ENCODE results near the gene MOB1A.

The MOB1A gene

DNA sequence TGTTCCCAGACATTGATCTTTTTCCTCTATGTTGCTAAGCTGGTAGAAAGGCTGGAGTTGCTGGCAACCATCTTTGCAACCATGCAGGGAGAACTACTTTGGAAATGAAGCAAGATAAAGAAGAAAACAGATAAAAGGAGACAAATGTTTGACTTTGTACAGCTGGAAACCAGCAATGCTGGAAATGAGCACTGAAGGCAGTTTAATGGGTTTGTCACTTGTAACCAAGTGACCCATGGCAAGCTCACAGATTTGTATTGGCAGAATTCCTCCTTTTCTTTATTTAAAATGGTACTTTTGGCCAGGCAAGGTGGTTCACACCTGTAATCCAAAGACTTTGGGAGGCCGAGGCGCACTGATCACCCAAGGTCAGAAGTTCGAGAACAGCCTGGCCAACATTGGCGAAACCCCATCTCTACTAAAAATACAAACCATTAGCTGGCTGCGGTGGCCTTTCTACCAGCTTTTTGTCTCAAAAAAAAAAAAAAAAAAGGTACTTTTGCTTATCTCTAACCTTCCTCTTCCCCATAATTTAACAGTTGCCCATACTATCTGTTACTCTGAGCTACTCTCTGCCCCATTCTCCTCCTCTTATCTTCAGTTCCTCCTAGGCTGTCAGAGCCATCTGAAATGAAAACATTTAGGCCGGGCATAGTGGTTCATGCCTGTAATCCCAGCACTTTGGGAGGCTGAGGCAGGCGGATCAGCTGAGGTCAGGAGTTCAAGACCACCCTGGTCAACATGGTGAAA is 28.9 kb downstream of the MOB1A start:
- no peak for DNase-seq
- no peaks in the 10 kb centered on the region for H3K27me3 ChIP-seq (ENCODE audit: control insufficient read depth in 1 of 2, insufficient read depth in 1 of 2, low read length in 2 of 2)
- no peak overlapping the region for H2BK15ac ChIP-seq (ENCODE audit: low read depth, poor library complexity, severe bottlenecking)
- H2BK12ac ChIP-seq (ENCODE audit: low read length in 2 of 2): no peak overlapping the region
- no peak overlapping the region for H4K91ac ChIP-seq (ENCODE audit: low read length)
- peaks cover 16% of the 10 kb centered on the region for H3K4me1 ChIP-seq (ENCODE audit: control insufficient read depth, insufficient read depth, low read depth, low read length)
- no peak overlapping the region for H3K4me3 ChIP-seq (ENCODE audit: insufficient read depth in 1 of 2, low read depth in 1 of 2, low read length in 2 of 2)
- no peak overlapping the region for H3K23ac ChIP-seq (ENCODE audit: low read length in 2 of 2)
- H3K9me3 ChIP-seq (ENCODE audit: control insufficient read depth, low read length): no peaks in the 10 kb centered on the region
- H2BK5ac ChIP-seq (ENCODE audit: low read depth, low read length, poor library complexity, severe bottlenecking): no peak overlapping the region
- no peak overlapping the region for H3K4me2 ChIP-seq (ENCODE audit: low read length, poor library complexity, severe bottlenecking)
- H3K18ac ChIP-seq (ENCODE audit: low read depth in 1 of 2, low read length in 2 of 2): no peak overlapping the region
- H4K8ac ChIP-seq (ENCODE audit: low read length): no peak overlapping the region
- H3K36me3 ChIP-seq (ENCODE audit: control insufficient read depth in 1 of 2, insufficient read depth in 2 of 2, low read depth in 1 of 2, low read length in 2 of 2): peaks cover 0 to 44% of the 10 kb centered on the region in 2 experiments
- 96% methylated on average over 7 of the region's 7 CpGs for WGBS
- no peak overlapping the region for H2AK5ac ChIP-seq (ENCODE audit: low read length, severe bottlenecking)
- no peak overlapping the region for H2BK120ac ChIP-seq (ENCODE audit: low read depth, low read length)
- peaks cover 35% of the 10 kb centered on the region for H3K79me1 ChIP-seq (replicated peaks; ENCODE audit: low read length, poor library complexity, severe bottlenecking)
- H3K27ac ChIP-seq (ENCODE audit: low read length, poor library complexity, severe bottlenecking): no peak overlapping the region
- no peak overlapping the region for H3K9ac ChIP-seq (ENCODE audit: low read length)
- H3K14ac ChIP-seq (ENCODE audit: low read length in 2 of 2): no peak overlapping the region
- no peak overlapping the region for H3K4ac ChIP-seq (ENCODE audit: low read depth in 1 of 2, low read length in 2 of 2)
- no peak overlapping the region for H2AFZ ChIP-seq (ENCODE audit: low read depth, low read length)

DNA sequence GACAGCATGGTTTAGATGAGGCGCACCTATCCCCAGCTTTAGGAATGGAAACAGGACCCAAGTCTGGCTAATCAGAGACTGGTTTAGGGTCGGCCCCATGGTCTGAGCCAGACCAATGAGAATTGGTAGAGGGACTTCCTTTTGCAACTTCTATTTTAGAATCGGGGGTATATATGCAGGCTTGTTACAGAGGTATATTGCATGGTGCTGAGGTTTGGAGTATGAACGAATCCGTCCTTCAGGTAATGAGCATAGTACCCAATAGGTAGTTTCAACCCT is 29.5 kb downstream of the MOB1A start:
- 98% methylated on average over 3 of the region's 5 CpGs for WGBS

DNA sequence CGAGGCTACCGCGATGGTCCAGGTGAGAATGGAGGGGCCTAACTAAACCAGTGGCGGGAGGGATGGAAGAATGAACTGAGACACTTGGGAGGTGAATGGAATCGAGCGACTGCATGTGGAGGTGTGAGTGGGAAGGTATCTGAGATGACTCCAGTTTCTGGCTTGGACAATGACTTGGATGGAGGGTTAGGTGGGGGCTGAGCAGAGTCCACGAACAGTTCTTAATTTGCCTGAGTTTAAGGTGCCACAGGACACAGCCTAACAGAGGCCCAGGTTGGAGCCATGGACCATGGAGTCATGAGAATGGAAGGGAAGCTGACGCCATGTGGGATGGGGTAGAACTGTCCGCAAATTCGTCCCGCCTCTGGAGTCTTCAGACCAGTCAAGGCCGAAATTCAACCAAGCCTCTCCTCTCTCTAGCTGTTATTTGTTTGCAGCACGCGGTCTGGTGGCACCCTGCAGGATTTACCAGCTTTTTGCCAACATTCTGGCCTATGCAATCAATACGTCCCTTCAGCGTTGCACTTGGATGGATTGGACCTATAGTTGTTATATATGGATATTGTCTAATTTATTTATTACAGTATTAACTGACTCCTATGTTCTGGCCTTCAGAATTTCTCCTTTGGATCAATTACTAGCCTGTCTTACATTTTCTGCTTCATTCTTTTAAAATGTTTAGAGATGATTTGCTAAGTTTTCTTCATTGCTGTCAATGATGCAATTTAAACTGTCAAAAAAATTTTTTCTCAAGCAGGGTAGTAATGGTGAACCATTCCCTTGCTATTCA is 30.0 kb downstream of the MOB1A start:
- Histone ChIP-seq H2AFZ (ENCODE audit: low read depth, low read length) (peak overlapping the region; percentile 89), H3K4ac (ENCODE audit: low read depth in 1 of 2, low read length in 2 of 2) (peak overlapping the region; percentile 32 to 57), H2BK12ac (ENCODE audit: low read length in 2 of 2) (no peak overlapping the region), H2AK5ac (ENCODE audit: low read length, severe bottlenecking) (peak overlapping the region; percentile 68), H3K4me3 (ENCODE audit: insufficient read depth in 1 of 2, low read depth in 1 of 2, low read length in 2 of 2) (peak overlapping the region; percentile 93 to 97), H3K36me3 (ENCODE audit: control insufficient read depth in 1 of 2, insufficient read depth in 2 of 2, low read depth in 1 of 2, low read length in 2 of 2) (peaks cover 5 to 40% of the 10 kb centered on the region in 2 experiments), H3K4me2 (ENCODE audit: low read length, poor library complexity, severe bottlenecking) (peak overlapping the region; percentile 87), H3K27ac (ENCODE audit: low read length, poor library complexity, severe bottlenecking) (peak overlapping the region; percentile 82), H3K14ac (ENCODE audit: low read length in 2 of 2) (peak overlapping the region in 1 of 2 experiments; percentile 42), H2BK15ac (ENCODE audit: low read depth, poor library complexity, severe bottlenecking) (no peak overlapping the region), H2BK5ac (ENCODE audit: low read depth, low read length, poor library complexity, severe bottlenecking) (no peak overlapping the region), H3K9ac (ENCODE audit: low read length) (peak overlapping the region; percentile 84), H3K4me1 (ENCODE audit: control insufficient read depth, insufficient read depth, low read depth, low read length) (peaks cover 16% of the 10 kb centered on the region), H4K91ac (ENCODE audit: low read length) (peak overlapping the region; percentile 39), H3K23ac (ENCODE audit: low read length in 2 of 2) (no peak overlapping the region), H3K79me1 (replicated peaks; ENCODE audit: low read length, poor library complexity, severe bottlenecking) (peaks cover 35% of the 10 kb centered on the region), H3K9me3 (ENCODE audit: control insufficient read depth, low read length) (no peaks in the 10 kb centered on the region), H3K18ac (ENCODE audit: low read depth in 1 of 2, low read length in 2 of 2) (peak overlapping the region; percentile 93 to 95), H2BK120ac (ENCODE audit: low read depth, low read length) (no peak overlapping the region), H4K8ac (ENCODE audit: low read length) (peak overlapping the region; percentile 98), H3K27me3 (ENCODE audit: control insufficient read depth in 1 of 2, insufficient read depth in 1 of 2, low read length in 2 of 2) (no peaks in the 10 kb centered on the region)
- 58% methylated on average over 14 of the region's 16 CpGs for WGBS
- no peak for DNase-seq

More for the DNA sequence above, 29.5 kb downstream of the MOB1A start:
- H3K14ac ChIP-seq (ENCODE audit: low read length in 2 of 2): no peak overlapping the region
- no peak overlapping the region for H2BK5ac ChIP-seq (ENCODE audit: low read depth, low read length, poor library complexity, severe bottlenecking)
- no peak overlapping the region for H3K9ac ChIP-seq (ENCODE audit: low read length)
- H3K4me2 ChIP-seq (ENCODE audit: low read length, poor library complexity, severe bottlenecking): no peak overlapping the region
- no peak overlapping the region for H2BK12ac ChIP-seq (ENCODE audit: low read length in 2 of 2)
- H2BK120ac ChIP-seq (ENCODE audit: low read depth, low read length): no peak overlapping the region
- no peak overlapping the region for H2AK5ac ChIP-seq (ENCODE audit: low read length, severe bottlenecking)
- no peak overlapping the region for H3K4ac ChIP-seq (ENCODE audit: low read depth in 1 of 2, low read length in 2 of 2)
- no peak for DNase-seq
- no peaks in the 10 kb centered on the region for H3K27me3 ChIP-seq (ENCODE audit: control insufficient read depth in 1 of 2, insufficient read depth in 1 of 2, low read length in 2 of 2)
- peaks cover 5 to 44% of the 10 kb centered on the region in 2 experiments for H3K36me3 ChIP-seq (ENCODE audit: control insufficient read depth in 1 of 2, insufficient read depth in 2 of 2, low read depth in 1 of 2, low read length in 2 of 2)
- H4K8ac ChIP-seq (ENCODE audit: low read length): no peak overlapping the region
- no peak overlapping the region for H3K18ac ChIP-seq (ENCODE audit: low read depth in 1 of 2, low read length in 2 of 2)
- H3K9me3 ChIP-seq (ENCODE audit: control insufficient read depth, low read length): no peaks in the 10 kb centered on the region
- H2AFZ ChIP-seq (ENCODE audit: low read depth, low read length): no peak overlapping the region
- H3K27ac ChIP-seq (ENCODE audit: low read length, poor library complexity, severe bottlenecking): no peak overlapping the region
- no peak overlapping the region for H2BK15ac ChIP-seq (ENCODE audit: low read depth, poor library complexity, severe bottlenecking)
- peaks cover 16% of the 10 kb centered on the region for H3K4me1 ChIP-seq (ENCODE audit: control insufficient read depth, insufficient read depth, low read depth, low read length)
- peaks cover 35% of the 10 kb centered on the region for H3K79me1 ChIP-seq (replicated peaks; ENCODE audit: low read length, poor library complexity, severe bottlenecking)
- H4K91ac ChIP-seq (ENCODE audit: low read length): no peak overlapping the region
- H3K4me3 ChIP-seq (ENCODE audit: insufficient read depth in 1 of 2, low read depth in 1 of 2, low read length in 2 of 2): no peak overlapping the region
- no peak overlapping the region for H3K23ac ChIP-seq (ENCODE audit: low read length in 2 of 2)

All from mesenchymal stem cell (in vitro differentiated cells and primary cell).